Measurements from ENCODE around the gene WDR20.
"Not testable (repeated sequence)": the region's sequence is repeated elsewhere in the genome, so short reads cannot be mapped to it uniquely, and the experiment has no call there.

Gene WDR20

GRCh38 chr14:102232348-102232625, 92.6 kb downstream of the WDR20 start:
- Histone ChIP-seq H3K4me1 (ENCODE audit: control insufficient read depth, insufficient read depth, low read length) (peaks cover 10% of the 10 kb centered on the region), H3K36me3 (ENCODE audit: control insufficient read depth, insufficient read depth, low read length) (no peaks in the 10 kb centered on the region), H3K27me3 (ENCODE audit: control insufficient read depth, insufficient read depth, low read length, poor library complexity, severe bottlenecking) (no peaks in the 10 kb centered on the region), H3K27ac (ENCODE audit: insufficient read depth, low read depth, low read length, poor library complexity, severe bottlenecking) (no peak overlapping the region), H3K4me3 (ENCODE audit: insufficient read depth, low read depth, low read length) (no peak overlapping the region), H3K9me3 (ENCODE audit: control insufficient read depth, low read length) (no peaks in the 10 kb centered on the region)
- WGBS, 2 experiments = 94% methylated on average over 9 of the region's 9 CpGs

- Histone ChIP-seq H3K4me1 (ENCODE audit: control insufficient read depth, insufficient read depth, low read length) (peaks cover 10% of the 10 kb centered on the region), H3K27me3 (ENCODE audit: control insufficient read depth, insufficient read depth, low read length, poor library complexity, severe bottlenecking) (no peaks in the 10 kb centered on the region), H3K36me3 (ENCODE audit: control insufficient read depth, insufficient read depth, low read length) (no peaks in the 10 kb centered on the region), H3K9me3 (ENCODE audit: control insufficient read depth, low read length) (no peaks in the 10 kb centered on the region), H3K4me3 (ENCODE audit: insufficient read depth, low read depth, low read length) (no peak overlapping the region), H3K27ac (ENCODE audit: insufficient read depth, low read depth, low read length, poor library complexity, severe bottlenecking) (no peak overlapping the region)
- 89 to 97% methylated on average over 6 of the region's 6 CpGs for WGBS, 2 experiments
Observed at GRCh38 chr14:102233081-102233480, 93.4 kb downstream of the WDR20 start.

DNA sequence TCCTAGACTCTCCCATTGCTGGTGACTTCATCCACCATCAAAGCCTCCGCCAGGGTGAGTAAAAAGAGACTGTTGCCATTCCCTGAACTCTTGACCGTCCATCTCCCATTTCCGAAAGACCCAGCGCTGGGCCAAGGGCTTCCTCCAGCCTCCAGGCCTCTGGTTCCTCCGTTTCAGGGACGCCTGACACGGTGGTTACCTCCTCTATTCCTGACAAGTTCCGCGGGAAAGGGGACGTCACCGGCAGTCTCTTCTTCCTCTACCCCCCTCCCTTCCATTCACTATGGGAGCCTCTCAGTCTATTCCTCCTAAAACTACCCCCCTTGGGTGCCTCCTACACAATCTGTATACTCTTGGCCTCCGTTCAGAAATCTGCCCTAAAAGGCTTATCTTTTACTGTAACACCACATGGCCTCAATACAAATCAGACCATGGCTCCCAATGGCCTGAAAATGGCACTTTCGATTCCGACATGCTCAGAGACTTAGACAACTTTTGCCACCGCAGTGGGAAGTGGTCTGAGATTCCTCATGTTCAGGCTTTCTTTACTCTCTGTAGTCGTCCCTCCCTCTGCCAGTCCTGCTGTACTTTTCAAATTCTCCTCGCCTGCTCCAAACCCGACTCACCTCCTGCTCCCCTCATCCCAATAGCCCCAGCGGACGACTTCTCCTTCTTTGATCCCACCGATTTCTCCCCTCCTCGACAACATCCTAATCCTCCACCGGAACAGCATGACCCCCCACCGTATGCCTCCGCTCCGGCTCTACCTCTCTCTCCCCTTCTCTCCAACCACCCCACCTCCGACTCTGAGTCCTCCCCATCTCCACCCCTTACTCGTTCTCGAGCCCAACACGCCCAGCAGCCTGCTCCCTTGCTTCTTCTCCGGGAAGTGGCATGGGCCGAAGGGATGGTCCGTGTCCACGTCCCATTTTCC, 94.9 kb downstream of the WDR20 start:
- H3K4me3 ChIP-seq (ENCODE audit: insufficient read depth, low read depth, low read length) = no peak overlapping the region
- H3K9me3 ChIP-seq (ENCODE audit: control insufficient read depth, low read length) = no peaks in the 10 kb centered on the region
- H3K27ac ChIP-seq (ENCODE audit: insufficient read depth, low read depth, low read length, poor library complexity, severe bottlenecking) = no peak overlapping the region
- 83 to 84% methylated on average over 34 of the region's 34 CpGs for WGBS, 2 experiments
- no peaks in the 10 kb centered on the region for H3K36me3 ChIP-seq (ENCODE audit: control insufficient read depth, insufficient read depth, low read length)
- no peaks in the 10 kb centered on the region for H3K27me3 ChIP-seq (ENCODE audit: control insufficient read depth, insufficient read depth, low read length, poor library complexity, severe bottlenecking)
- H3K4me1 ChIP-seq (ENCODE audit: control insufficient read depth, insufficient read depth, low read length) = peaks cover 10% of the 10 kb centered on the region

DNA sequence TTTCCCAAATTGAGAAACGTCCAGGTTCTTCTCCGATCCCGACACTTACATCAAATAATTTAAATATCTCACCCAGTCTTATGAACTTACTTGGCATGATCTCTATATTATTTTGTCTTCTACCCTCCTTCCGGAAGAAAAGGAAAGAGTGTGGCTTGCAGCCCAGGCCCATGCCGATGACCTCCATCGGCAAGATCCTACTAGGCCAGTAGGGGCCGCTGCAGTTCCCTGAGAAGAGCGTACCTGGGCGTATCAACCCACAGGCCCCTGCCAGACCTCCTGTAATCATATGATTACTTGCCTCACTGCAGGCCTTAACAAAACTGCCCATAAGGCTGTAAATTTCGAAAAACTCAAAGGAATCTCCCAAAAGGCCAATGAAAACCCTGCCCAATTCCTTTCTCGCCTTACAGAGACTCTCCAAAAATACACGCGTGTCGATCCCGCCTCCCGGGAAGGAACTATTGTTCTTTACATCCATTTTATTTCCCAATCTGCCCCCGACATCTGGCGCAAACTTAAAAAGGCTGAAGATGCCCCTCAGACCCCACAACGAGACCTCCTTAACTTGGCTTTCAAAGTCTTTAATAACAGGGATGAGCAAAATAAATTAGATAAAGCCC, 95.7 kb downstream of the WDR20 start:
- H3K27me3 ChIP-seq (ENCODE audit: control insufficient read depth, insufficient read depth, low read length, poor library complexity, severe bottlenecking) = no peaks in the 10 kb centered on the region
- peaks cover 10% of the 10 kb centered on the region for H3K4me1 ChIP-seq (ENCODE audit: control insufficient read depth, insufficient read depth, low read length)
- H3K9me3 ChIP-seq (ENCODE audit: control insufficient read depth, low read length) = no peaks in the 10 kb centered on the region
- H3K4me3 ChIP-seq (ENCODE audit: insufficient read depth, low read depth, low read length) = no peak overlapping the region
- 48 to 49% methylated on average over 19 of the region's 19 CpGs for WGBS, 2 experiments
- H3K36me3 ChIP-seq (ENCODE audit: control insufficient read depth, insufficient read depth, low read length) = no peaks in the 10 kb centered on the region
- H3K27ac ChIP-seq (ENCODE audit: insufficient read depth, low read depth, low read length, poor library complexity, severe bottlenecking) = no peak overlapping the region

- H3K36me3 ChIP-seq (ENCODE audit: control insufficient read depth, insufficient read depth, low read length) = no peaks in the 10 kb centered on the region
- no peak overlapping the region for H3K27ac ChIP-seq (ENCODE audit: insufficient read depth, low read depth, low read length, poor library complexity, severe bottlenecking)
- H3K4me1 ChIP-seq (ENCODE audit: control insufficient read depth, insufficient read depth, low read length) = peaks cover 10% of the 10 kb centered on the region
- 89% methylated on average over 12 of the region's 12 CpGs for WGBS, 2 experiments
- no peak overlapping the region for H3K4me3 ChIP-seq (ENCODE audit: insufficient read depth, low read depth, low read length)
- no peaks in the 10 kb centered on the region for H3K9me3 ChIP-seq (ENCODE audit: control insufficient read depth, low read length)
- H3K27me3 ChIP-seq (ENCODE audit: control insufficient read depth, insufficient read depth, low read length, poor library complexity, severe bottlenecking) = no peaks in the 10 kb centered on the region
Observed at GRCh38 chr14:102236026-102236425, 96.3 kb downstream of the WDR20 start.

DNA sequence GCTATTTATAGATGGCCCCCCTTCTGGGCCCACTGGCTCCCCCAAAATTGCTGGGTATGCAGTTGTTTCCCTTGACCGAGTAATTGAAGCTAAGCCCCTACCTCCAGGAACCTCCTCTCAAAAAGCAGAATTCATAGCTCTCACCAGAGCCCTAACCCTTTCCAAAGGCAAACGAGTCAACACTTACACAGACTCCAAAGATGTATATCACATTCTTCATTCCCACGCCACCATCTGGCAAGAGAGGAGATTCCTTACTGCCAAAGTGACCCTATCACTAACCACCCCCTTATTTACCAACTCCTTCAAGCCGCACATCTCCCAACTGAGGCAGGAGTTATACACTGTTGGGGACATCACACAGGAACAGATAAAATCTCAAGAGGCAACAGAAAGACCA, 98.4 kb downstream of the WDR20 start:
- 88 to 90% methylated on average over 4 of the region's 4 CpGs for WGBS, 2 experiments
- H3K4me1 ChIP-seq (ENCODE audit: control insufficient read depth, insufficient read depth, low read length) = no peaks in the 10 kb centered on the region
- no peak overlapping the region for H3K4me3 ChIP-seq (ENCODE audit: insufficient read depth, low read depth, low read length)
- no peaks in the 10 kb centered on the region for H3K36me3 ChIP-seq (ENCODE audit: control insufficient read depth, insufficient read depth, low read length)
- no peaks in the 10 kb centered on the region for H3K9me3 ChIP-seq (ENCODE audit: control insufficient read depth, low read length)
- H3K27me3 ChIP-seq (ENCODE audit: control insufficient read depth, insufficient read depth, low read length, poor library complexity, severe bottlenecking) = no peaks in the 10 kb centered on the region
- no peak overlapping the region for H3K27ac ChIP-seq (ENCODE audit: insufficient read depth, low read depth, low read length, poor library complexity, severe bottlenecking)

- Histone ChIP-seq H3K4me3 (ENCODE audit: insufficient read depth, low read depth, low read length) (no peak overlapping the region), H3K27me3 (ENCODE audit: control insufficient read depth, insufficient read depth, low read length, poor library complexity, severe bottlenecking) (no peaks in the 10 kb centered on the region), H3K4me1 (ENCODE audit: control insufficient read depth, insufficient read depth, low read length) (no peaks in the 10 kb centered on the region), H3K9me3 (ENCODE audit: control insufficient read depth, low read length) (no peaks in the 10 kb centered on the region), H3K36me3 (ENCODE audit: control insufficient read depth, insufficient read depth, low read length) (no peaks in the 10 kb centered on the region), H3K27ac (ENCODE audit: insufficient read depth, low read depth, low read length, poor library complexity, severe bottlenecking) (no peak overlapping the region)
- 89 to 93% methylated on average over 3 of the region's 3 CpGs for WGBS, 2 experiments
Observed at GRCh38 chr14:102238766-102239165, 99.1 kb downstream of the WDR20 start.

DNA sequence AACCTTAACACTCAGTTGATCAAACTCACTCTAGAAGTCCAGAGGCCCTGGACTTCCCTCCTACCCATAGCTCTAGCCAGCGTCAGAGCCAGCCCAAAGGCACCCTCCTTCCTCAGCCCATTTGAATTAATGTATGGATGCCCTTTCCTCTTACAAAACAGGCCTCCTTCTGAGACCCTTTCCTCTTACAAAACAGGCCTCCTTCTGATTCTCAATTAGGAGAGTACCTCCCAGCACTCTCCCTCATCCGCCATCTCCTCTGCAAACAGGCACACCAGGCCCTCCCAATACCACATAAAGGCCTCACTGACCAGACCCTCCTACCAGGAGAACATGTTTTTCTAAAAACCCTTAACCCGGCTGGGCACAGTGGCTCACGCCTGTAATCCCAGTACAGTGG, 99.5 kb downstream of the WDR20 start:
- Histone ChIP-seq H3K9me3 (ENCODE audit: control insufficient read depth, low read length) (no peaks in the 10 kb centered on the region), H3K27me3 (ENCODE audit: control insufficient read depth, insufficient read depth, low read length, poor library complexity, severe bottlenecking) (no peaks in the 10 kb centered on the region), H3K27ac (ENCODE audit: insufficient read depth, low read depth, low read length, poor library complexity, severe bottlenecking) (no peak overlapping the region), H3K4me3 (ENCODE audit: insufficient read depth, low read depth, low read length) (no peak overlapping the region), H3K36me3 (ENCODE audit: control insufficient read depth, insufficient read depth, low read length) (no peaks in the 10 kb centered on the region), H3K4me1 (ENCODE audit: control insufficient read depth, insufficient read depth, low read length) (no peaks in the 10 kb centered on the region)
- WGBS, 2 experiments = 66 to 67% methylated on average over 4 of the region's 4 CpGs

- H3K27me3 ChIP-seq (ENCODE audit: control insufficient read depth, insufficient read depth, low read length, poor library complexity, severe bottlenecking); H3K36me3 ChIP-seq (ENCODE audit: control insufficient read depth, insufficient read depth, low read length); H3K4me1 ChIP-seq (ENCODE audit: control insufficient read depth, insufficient read depth, low read length); H3K27ac ChIP-seq (ENCODE audit: insufficient read depth, low read depth, low read length, poor library complexity, severe bottlenecking); H3K9me3 ChIP-seq (ENCODE audit: control insufficient read depth, low read length); H3K4me3 ChIP-seq (ENCODE audit: insufficient read depth, low read depth, low read length): not testable (repeated sequence)
- 94 to 95% methylated on average over 5 of the region's 5 CpGs for whole genome bisulfite sequencing, 2 experiments
Observed at GRCh38 chr14:102240481-102240880, 100.8 kb downstream of the WDR20 start.

GRCh38 chr14:102241147-102241546, 101.5 kb downstream of the WDR20 start:
- Histone ChIP-seq H3K4me3 (ENCODE audit: insufficient read depth, low read depth, low read length) (no peak overlapping the region), H3K9me3 (ENCODE audit: control insufficient read depth, low read length) (no peaks in the 10 kb centered on the region), H3K27ac (ENCODE audit: insufficient read depth, low read depth, low read length, poor library complexity, severe bottlenecking) (no peak overlapping the region), H3K27me3 (ENCODE audit: control insufficient read depth, insufficient read depth, low read length, poor library complexity, severe bottlenecking) (no peaks in the 10 kb centered on the region), H3K36me3 (ENCODE audit: control insufficient read depth, insufficient read depth, low read length) (no peaks in the 10 kb centered on the region), H3K4me1 (ENCODE audit: control insufficient read depth, insufficient read depth, low read length) (no peaks in the 10 kb centered on the region)
- WGBS, 2 experiments = 74 to 84% methylated on average over 4 of the region's 4 CpGs
